ENCODE measurements around the gene URAD. TPM values are rescaled to one million over a fixed set of nuclear protein-coding genes. Genes with fewer than 3 reads are reported as not detected.

Gene URAD
- total RNA-seq, 1 donor from 2014 or later = not detected

DNA sequence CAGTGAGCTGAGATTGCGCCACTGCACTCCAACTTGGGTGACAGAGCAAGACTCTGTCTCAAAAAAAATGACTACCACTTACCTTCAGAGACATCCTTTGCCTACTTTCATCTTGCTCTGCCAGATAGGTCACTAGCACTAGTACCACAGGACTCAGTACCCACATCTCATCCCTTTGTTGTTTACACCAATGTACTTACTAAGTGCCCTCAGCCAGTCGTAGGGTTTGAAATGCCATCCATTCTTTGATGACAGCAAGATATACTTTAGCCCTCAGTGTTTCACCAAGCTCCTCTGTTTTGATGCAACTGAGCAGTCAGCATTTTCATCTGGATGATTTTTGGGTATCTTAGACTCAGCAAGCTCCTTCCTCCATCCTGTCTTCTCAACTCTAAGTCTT is 6.1 kb downstream of the URAD start:
- H3K9me3 Mint-ChIP-seq (ENCODE audit: unreplicated experiment) = peaks cover 13% of the 10 kb centered on the region

DNA sequence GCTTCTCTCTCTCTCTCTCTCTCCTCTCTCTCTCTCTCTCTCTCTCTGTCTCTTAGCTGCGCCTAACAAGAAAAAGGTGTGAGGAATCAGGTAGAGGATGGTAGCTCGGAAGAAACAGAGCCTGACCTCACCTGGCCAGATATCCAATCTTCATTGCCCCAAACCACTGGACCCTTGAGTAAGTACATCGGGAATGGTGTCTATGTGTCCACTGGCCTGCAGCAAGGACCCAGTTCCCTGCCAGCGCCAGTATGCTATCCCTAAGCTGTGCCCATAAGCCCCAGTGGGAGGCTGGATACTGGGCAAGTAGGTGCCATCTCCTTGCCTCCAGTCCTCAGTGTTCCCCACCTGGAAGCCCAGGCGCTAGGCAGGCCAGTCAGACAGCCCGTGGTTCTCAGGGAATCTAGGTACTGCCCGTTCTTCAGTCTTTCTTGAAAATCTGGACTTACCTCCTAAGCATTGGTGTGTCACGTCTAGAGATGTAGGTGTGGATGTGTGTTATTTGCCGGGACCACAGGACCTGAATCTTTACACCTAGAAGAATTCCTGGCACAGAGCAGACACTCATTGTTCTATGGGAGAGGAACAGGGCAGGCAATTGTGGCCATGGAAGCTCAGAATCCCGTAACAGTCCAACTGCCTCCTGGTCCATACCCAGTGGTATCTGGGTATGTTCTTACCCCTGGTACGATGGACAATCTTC is 7.3 kb downstream of the URAD start:
- H3K27me3 Mint-ChIP-seq (ENCODE audit: low read depth, unreplicated experiment) = peaks cover 79% of the 10 kb centered on the region
- FAIRE-seq (no peak), DNase-seq (ENCODE audit: low read depth) (no peak)
- Histone ChIP-seq H3K4me3 (ENCODE audit: insufficient read depth, low read depth, low read length) (no peak overlapping the region), H3K27me3 (ENCODE audit: insufficient read depth, low read length) (peaks cover 69% of the 10 kb centered on the region), H3K36me3 (ENCODE audit: insufficient read depth, low read length) (no peaks in the 10 kb centered on the region), H3K4me1 (ENCODE audit: insufficient read depth, low read length) (no peaks in the 10 kb centered on the region), H2AFZ (ENCODE audit: low read depth, low read length) (no peak overlapping the region), H3K4me2 (ENCODE audit: low read length) (no peak overlapping the region), H4K20me1 (ENCODE audit: insufficient read depth, low read length) (no peaks in the 10 kb centered on the region), H3K9ac (ENCODE audit: low read length) (no peak overlapping the region), H3K79me2 (ENCODE audit: insufficient read depth, low read length) (no peaks in the 10 kb centered on the region), H3K9me3 (ENCODE audit: insufficient read depth, low read depth, low read length) (no peaks in the 10 kb centered on the region), H3K27ac (ENCODE audit: low read depth, low read length) (no peak overlapping the region)
- peaks cover 13% of the 10 kb centered on the region for H3K9me3 Mint-ChIP-seq (ENCODE audit: unreplicated experiment)
- no peaks in the 10 kb centered on the region for H3K36me3 Mint-ChIP-seq (ENCODE audit: low read depth, unreplicated experiment)
- H3K27ac Mint-ChIP-seq (ENCODE audit: unreplicated experiment) = no peak overlapping the region
- H3K4me3 Mint-ChIP-seq (ENCODE audit: unreplicated experiment) = no peak overlapping the region
- no peak for TF ChIP-seq EZH2 (IDR thresholded peaks at IDR 0.05; ENCODE audit: insufficient read depth, low read length)
- TF ChIP-seq, protein P1, sequence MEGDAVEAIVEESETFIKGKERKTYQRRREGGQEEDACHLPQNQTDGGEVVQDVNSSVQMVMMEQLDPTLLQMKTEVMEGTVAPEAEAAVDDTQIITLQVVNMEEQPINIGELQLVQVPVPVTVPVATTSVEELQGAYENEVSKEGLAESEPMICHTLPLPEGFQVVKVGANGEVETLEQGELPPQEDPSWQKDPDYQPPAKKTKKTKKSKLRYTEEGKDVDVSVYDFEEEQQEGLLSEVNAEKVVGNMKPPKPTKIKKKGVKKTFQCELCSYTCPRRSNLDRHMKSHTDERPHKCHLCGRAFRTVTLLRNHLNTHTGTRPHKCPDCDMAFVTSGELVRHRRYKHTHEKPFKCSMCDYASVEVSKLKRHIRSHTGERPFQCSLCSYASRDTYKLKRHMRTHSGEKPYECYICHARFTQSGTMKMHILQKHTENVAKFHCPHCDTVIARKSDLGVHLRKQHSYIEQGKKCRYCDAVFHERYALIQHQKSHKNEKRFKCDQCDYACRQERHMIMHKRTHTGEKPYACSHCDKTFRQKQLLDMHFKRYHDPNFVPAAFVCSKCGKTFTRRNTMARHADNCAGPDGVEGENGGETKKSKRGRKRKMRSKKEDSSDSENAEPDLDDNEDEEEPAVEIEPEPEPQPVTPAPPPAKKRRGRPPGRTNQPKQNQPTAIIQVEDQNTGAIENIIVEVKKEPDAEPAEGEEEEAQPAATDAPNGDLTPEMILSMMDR (IDR thresholded peaks at IDR 0.05; ENCODE audit: insufficient read depth, low read depth, low read length) = no peak
- peaks cover 3% of the 10 kb centered on the region for H3K4me1 Mint-ChIP-seq (ENCODE audit: low read depth, unreplicated experiment)

More for the DNA sequence above, 6.1 kb downstream of the URAD start:
- Histone ChIP-seq H2AFZ (ENCODE audit: low read depth, low read length) (no peak overlapping the region), H4K20me1 (ENCODE audit: insufficient read depth, low read length) (no peaks in the 10 kb centered on the region), H3K27ac (ENCODE audit: low read depth, low read length) (no peak overlapping the region), H3K36me3 (ENCODE audit: insufficient read depth, low read length) (no peaks in the 10 kb centered on the region), H3K9ac (ENCODE audit: low read length) (no peak overlapping the region), H3K79me2 (ENCODE audit: insufficient read depth, low read length) (no peaks in the 10 kb centered on the region), H3K9me3 (ENCODE audit: insufficient read depth, low read depth, low read length) (no peaks in the 10 kb centered on the region), H3K4me2 (ENCODE audit: low read length) (no peak overlapping the region), H3K27me3 (ENCODE audit: insufficient read depth, low read length) (peaks cover 62% of the 10 kb centered on the region), H3K4me1 (ENCODE audit: insufficient read depth, low read length) (no peaks in the 10 kb centered on the region), H3K4me3 (ENCODE audit: insufficient read depth, low read depth, low read length) (no peak overlapping the region)
- no peak overlapping the region for H3K4me3 Mint-ChIP-seq (ENCODE audit: unreplicated experiment)
- TF ChIP-seq EZH2 (IDR thresholded peaks at IDR 0.05; ENCODE audit: insufficient read depth, low read length) = no peak
- TF ChIP-seq, protein P1 (IDR thresholded peaks at IDR 0.05; ENCODE audit: insufficient read depth, low read depth, low read length) = no peak
- H3K27me3 Mint-ChIP-seq (ENCODE audit: low read depth, unreplicated experiment) = peaks cover 79% of the 10 kb centered on the region
- FAIRE-seq (no peak), DNase-seq (ENCODE audit: low read depth) (no peak)
- peaks cover 3% of the 10 kb centered on the region for H3K4me1 Mint-ChIP-seq (ENCODE audit: low read depth, unreplicated experiment)
- no peaks in the 10 kb centered on the region for H3K36me3 Mint-ChIP-seq (ENCODE audit: low read depth, unreplicated experiment)
- no peak overlapping the region for H3K27ac Mint-ChIP-seq (ENCODE audit: unreplicated experiment)
